ENCODE measurements around the gene NUDC.

Gene NUDC

DNA sequence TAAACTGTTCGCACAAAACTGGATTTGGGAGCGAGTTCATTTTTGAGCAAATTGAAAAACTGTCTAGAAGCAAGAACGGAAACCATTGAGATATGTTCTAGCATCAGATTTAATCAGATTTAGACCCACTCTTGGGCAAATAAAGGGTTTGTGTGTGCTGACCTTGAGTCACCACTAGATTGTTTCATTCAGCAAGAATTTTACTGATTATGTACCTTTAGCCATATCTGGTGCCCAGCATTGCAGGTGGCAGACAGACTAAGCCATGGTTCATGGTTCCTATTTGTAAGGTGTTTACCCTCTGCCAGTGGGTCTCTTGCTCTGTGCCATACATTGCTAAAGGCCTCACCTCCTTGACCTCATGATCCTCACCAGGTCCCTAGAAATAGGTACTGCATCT lies 1.4 kb downstream of the NUDC start:
- peaks cover 5% of the 10 kb centered on the region for H3K4me1 ChIP-seq (ENCODE audit: control insufficient read depth, low read depth, low read length)
- no peak for DNase-seq
- H3K4me2 ChIP-seq (ENCODE audit: low read length) = peak overlapping the region; percentile 43
- H3K4me3 ChIP-seq (ENCODE audit: low read length) = no peak overlapping the region
- peak overlapping the region; percentile 91 for H3K9ac ChIP-seq (ENCODE audit: low read length)
- H3K36me3 ChIP-seq (ENCODE audit: control insufficient read depth, insufficient read depth, low read length) = peaks cover 3% of the 10 kb centered on the region
- H2BK5ac ChIP-seq (ENCODE audit: low read length) = no peak overlapping the region
- H3K23ac ChIP-seq (ENCODE audit: low read length) = no peak overlapping the region
- H3K56ac ChIP-seq (ENCODE audit: low read length) = peak overlapping the region; percentile 98
- no peak overlapping the region for H2BK15ac ChIP-seq (replicated peaks; ENCODE audit: low read depth)
- peaks cover 31% of the 10 kb centered on the region for H3K79me2 ChIP-seq (ENCODE audit: control insufficient read depth, insufficient read depth, low read length)
- no peak overlapping the region for H3K27ac ChIP-seq (ENCODE audit: low read depth, low read length)
- H4K5ac ChIP-seq (ENCODE audit: low read length) = no peak overlapping the region
- peaks cover 16% of the 10 kb centered on the region for H3K79me1 ChIP-seq (ENCODE audit: low read length)
- H2BK120ac ChIP-seq (ENCODE audit: low read depth, low read length) = no peak overlapping the region
- H3K4ac ChIP-seq (ENCODE audit: low read depth, low read length) = peak overlapping the region; percentile 6
- no CpG with 5 or more reads among the region's 3 CpGs for WGBS (ENCODE audit: extremely low coverage, insufficient coverage, low lambda C conversion rate)
- H4K8ac ChIP-seq (ENCODE audit: low read depth, low read length) = no peak overlapping the region
- H2AK5ac ChIP-seq (ENCODE audit: low read length) = no peak overlapping the region
- H3K27me3 ChIP-seq (ENCODE audit: insufficient read depth, low read length, poor library complexity) = no peaks in the 10 kb centered on the region
- H3K18ac ChIP-seq (ENCODE audit: low read length) = no peak overlapping the region

DNA sequence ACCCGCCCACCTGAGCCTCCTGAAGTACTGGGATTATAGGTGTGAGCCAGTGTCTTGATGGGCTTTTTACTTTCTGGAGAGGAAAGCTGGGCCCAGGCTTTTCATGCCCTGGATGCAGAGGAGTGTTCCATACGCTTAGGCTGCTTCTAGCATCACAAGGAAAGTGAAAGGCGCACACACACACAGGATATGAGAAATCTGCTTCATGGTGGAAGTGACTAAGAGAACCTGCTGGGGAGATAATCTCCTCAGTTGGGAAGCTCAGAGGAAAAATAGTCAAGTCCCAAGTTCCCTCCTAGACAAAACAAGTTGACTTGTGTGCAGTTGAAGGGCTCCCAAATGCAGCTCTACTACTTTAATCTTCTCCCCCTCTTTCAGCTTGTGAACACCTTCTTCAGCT lies 2.2 kb downstream of the NUDC start:
- no peak overlapping the region for H3K27ac ChIP-seq (ENCODE audit: low read depth, low read length)
- no peak overlapping the region for H3K18ac ChIP-seq (ENCODE audit: low read length)
- H3K4me3 ChIP-seq (ENCODE audit: low read length) = no peak overlapping the region
- H2BK120ac ChIP-seq (ENCODE audit: low read depth, low read length) = no peak overlapping the region
- H3K27me3 ChIP-seq (ENCODE audit: insufficient read depth, low read length, poor library complexity) = no peaks in the 10 kb centered on the region
- H3K56ac ChIP-seq (ENCODE audit: low read length) = no peak overlapping the region
- peaks cover 3% of the 10 kb centered on the region for H3K36me3 ChIP-seq (ENCODE audit: control insufficient read depth, insufficient read depth, low read length)
- peaks cover 31% of the 10 kb centered on the region for H3K79me2 ChIP-seq (ENCODE audit: control insufficient read depth, insufficient read depth, low read length)
- H3K79me1 ChIP-seq (ENCODE audit: low read length) = peaks cover 16% of the 10 kb centered on the region
- no peak overlapping the region for H3K4ac ChIP-seq (ENCODE audit: low read depth, low read length)
- H3K23ac ChIP-seq (ENCODE audit: low read length) = no peak overlapping the region
- no peak overlapping the region for H3K4me2 ChIP-seq (ENCODE audit: low read length)
- no peak for DNase-seq
- H3K4me1 ChIP-seq (ENCODE audit: control insufficient read depth, low read depth, low read length) = peaks cover 5% of the 10 kb centered on the region
- H2BK5ac ChIP-seq (ENCODE audit: low read length) = no peak overlapping the region
- no CpG with 5 or more reads among the region's 3 CpGs for WGBS (ENCODE audit: extremely low coverage, insufficient coverage, low lambda C conversion rate)
- no peak overlapping the region for H2BK15ac ChIP-seq (replicated peaks; ENCODE audit: low read depth)
- no peak overlapping the region for H4K5ac ChIP-seq (ENCODE audit: low read length)
- H2AK5ac ChIP-seq (ENCODE audit: low read length) = no peak overlapping the region
- no peak overlapping the region for H4K8ac ChIP-seq (ENCODE audit: low read depth, low read length)
- H3K9ac ChIP-seq (ENCODE audit: low read length) = no peak overlapping the region

DNA sequence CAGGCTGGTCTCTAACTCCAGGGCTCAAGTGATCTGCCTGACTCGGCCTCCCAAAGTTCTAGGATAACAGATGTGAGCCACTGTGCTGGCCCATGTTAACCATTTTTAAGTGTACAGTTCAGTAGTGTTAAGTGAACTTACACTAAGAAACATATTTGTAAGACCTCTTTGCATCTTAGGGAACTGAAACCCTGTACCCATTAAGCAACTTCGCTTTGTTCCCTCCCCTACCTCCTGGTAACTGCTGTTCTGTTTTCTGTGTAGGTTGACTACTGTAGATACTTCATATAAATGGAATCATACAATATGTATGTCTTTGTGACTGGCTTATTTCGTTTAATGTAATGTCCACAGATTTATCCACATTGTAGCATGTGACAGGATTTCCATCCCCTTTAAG lies 11.0 kb downstream of the NUDC start:
- no peak overlapping the region for H3K4me3 ChIP-seq (ENCODE audit: low read length)
- H2BK120ac ChIP-seq (ENCODE audit: low read depth, low read length) = no peak overlapping the region
- H3K79me1 ChIP-seq (ENCODE audit: low read length) = peaks cover 10% of the 10 kb centered on the region
- H3K79me2 ChIP-seq (ENCODE audit: control insufficient read depth, insufficient read depth, low read length) = peaks cover 2% of the 10 kb centered on the region
- no CpG with 5 or more reads among the region's 3 CpGs for WGBS (ENCODE audit: extremely low coverage, insufficient coverage, low lambda C conversion rate)
- H4K5ac ChIP-seq (ENCODE audit: low read length) = no peak overlapping the region
- no peaks in the 10 kb centered on the region for H3K27me3 ChIP-seq (ENCODE audit: insufficient read depth, low read length, poor library complexity)
- no peak overlapping the region for H2AK5ac ChIP-seq (ENCODE audit: low read length)
- H3K9ac ChIP-seq (ENCODE audit: low read length) = no peak overlapping the region
- DNase-seq = no peak
- no peak overlapping the region for H3K18ac ChIP-seq (ENCODE audit: low read length)
- no peak overlapping the region for H3K23ac ChIP-seq (ENCODE audit: low read length)
- no peaks in the 10 kb centered on the region for H3K4me1 ChIP-seq (ENCODE audit: control insufficient read depth, low read depth, low read length)
- H2BK5ac ChIP-seq (ENCODE audit: low read length) = no peak overlapping the region
- H4K8ac ChIP-seq (ENCODE audit: low read depth, low read length) = no peak overlapping the region
- no peak overlapping the region for H3K4ac ChIP-seq (ENCODE audit: low read depth, low read length)
- H3K4me2 ChIP-seq (ENCODE audit: low read length) = no peak overlapping the region
- no peak overlapping the region for H3K56ac ChIP-seq (ENCODE audit: low read length)
- H3K36me3 ChIP-seq (ENCODE audit: control insufficient read depth, insufficient read depth, low read length) = no peaks in the 10 kb centered on the region
- H2BK15ac ChIP-seq (replicated peaks; ENCODE audit: low read depth) = no peak overlapping the region
- H3K27ac ChIP-seq (ENCODE audit: low read depth, low read length) = no peak overlapping the region

DNA sequence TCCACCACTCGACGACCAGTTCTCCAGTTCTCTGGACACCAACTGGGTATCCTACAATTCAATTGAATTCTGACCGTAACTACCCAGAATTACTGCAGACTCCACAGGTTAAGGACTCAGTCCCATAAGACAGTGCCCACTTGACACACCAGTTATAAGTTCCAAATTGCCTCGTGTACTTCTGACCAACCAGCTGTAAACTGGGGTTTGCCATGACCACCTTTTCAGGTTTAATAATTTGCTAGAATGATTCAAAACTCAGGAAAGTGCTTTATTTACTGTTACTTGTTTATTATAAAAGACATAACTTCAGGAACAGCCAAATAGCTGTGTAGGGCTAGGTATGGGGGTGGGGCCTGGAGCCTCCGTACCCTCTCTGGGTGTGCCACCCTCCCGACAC lies 15.3 kb downstream of the NUDC start:
- Histone ChIP-seq H4K5ac (ENCODE audit: low read length) (no peak overlapping the region), H3K79me2 (ENCODE audit: control insufficient read depth, insufficient read depth, low read length) (peaks cover 4% of the 10 kb centered on the region), H3K79me1 (ENCODE audit: low read length) (peaks cover 19% of the 10 kb centered on the region), H2BK5ac (ENCODE audit: low read length) (no peak overlapping the region), H4K8ac (ENCODE audit: low read depth, low read length) (no peak overlapping the region), H2BK120ac (ENCODE audit: low read depth, low read length) (no peak overlapping the region), H3K18ac (ENCODE audit: low read length) (no peak overlapping the region), H3K27me3 (ENCODE audit: insufficient read depth, low read length, poor library complexity) (no peaks in the 10 kb centered on the region), H3K23ac (ENCODE audit: low read length) (no peak overlapping the region), H2BK15ac (replicated peaks; ENCODE audit: low read depth) (no peak overlapping the region), H3K9ac (ENCODE audit: low read length) (no peak overlapping the region), H3K4ac (ENCODE audit: low read depth, low read length) (no peak overlapping the region), H3K4me2 (ENCODE audit: low read length) (no peak overlapping the region), H2AK5ac (ENCODE audit: low read length) (no peak overlapping the region), H3K36me3 (ENCODE audit: control insufficient read depth, insufficient read depth, low read length) (peaks cover 2% of the 10 kb centered on the region), H3K27ac (ENCODE audit: low read depth, low read length) (no peak overlapping the region), H3K56ac (ENCODE audit: low read length) (no peak overlapping the region), H3K4me3 (ENCODE audit: low read length) (no peak overlapping the region), H3K4me1 (ENCODE audit: control insufficient read depth, low read depth, low read length) (no peaks in the 10 kb centered on the region)
- WGBS (ENCODE audit: extremely low coverage, insufficient coverage, low lambda C conversion rate) = no CpG with 5 or more reads among the region's 6 CpGs
- DNase-seq = no peak

DNA sequence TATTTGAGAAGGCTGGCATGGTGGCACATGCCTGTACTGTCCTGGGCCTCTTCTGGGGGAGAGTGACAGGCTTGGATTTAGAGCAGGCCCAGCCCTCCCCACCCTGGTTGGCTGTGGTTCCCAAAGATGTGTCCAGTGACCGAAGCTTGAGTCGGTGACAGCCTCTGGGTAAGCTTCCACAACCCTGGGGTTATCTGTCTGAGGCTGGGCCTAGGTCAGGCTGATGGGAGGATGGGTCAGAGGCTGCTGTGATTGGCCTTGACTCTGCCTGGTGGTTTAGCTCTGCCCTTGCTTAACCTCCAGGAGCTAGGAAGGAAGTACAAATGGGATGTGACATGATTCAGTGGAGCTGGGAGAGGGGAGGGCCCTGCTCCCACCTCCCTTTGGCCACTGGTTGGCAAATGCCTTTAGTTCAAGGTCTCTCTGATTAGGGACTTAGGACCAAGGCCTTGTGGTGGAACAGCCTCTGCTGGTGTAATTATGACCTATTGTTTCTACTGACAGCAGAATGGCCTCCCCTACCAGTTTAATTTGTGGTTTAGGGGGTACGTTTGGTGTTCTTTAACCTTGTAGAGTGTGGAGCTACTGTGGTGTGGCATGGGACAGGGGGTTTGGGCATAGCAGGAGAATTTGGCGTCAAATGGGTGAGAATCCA lies 16.6 kb downstream of the NUDC start:
- no peak overlapping the region for H3K4ac ChIP-seq (ENCODE audit: low read depth, low read length)
- no peak overlapping the region for H2BK15ac ChIP-seq (replicated peaks; ENCODE audit: low read depth)
- no peaks in the 10 kb centered on the region for H3K27me3 ChIP-seq (ENCODE audit: insufficient read depth, low read length, poor library complexity)
- H2AK5ac ChIP-seq (ENCODE audit: low read length) = no peak overlapping the region
- no peak overlapping the region for H2BK120ac ChIP-seq (ENCODE audit: low read depth, low read length)
- no peak overlapping the region for H3K4me3 ChIP-seq (ENCODE audit: low read length)
- DNase-seq = no peak
- H3K56ac ChIP-seq (ENCODE audit: low read length) = no peak overlapping the region
- H3K79me2 ChIP-seq (ENCODE audit: control insufficient read depth, insufficient read depth, low read length) = peaks cover 4% of the 10 kb centered on the region
- H4K8ac ChIP-seq (ENCODE audit: low read depth, low read length) = no peak overlapping the region
- no peak overlapping the region for H3K23ac ChIP-seq (ENCODE audit: low read length)
- no CpG with 5 or more reads among the region's 4 CpGs for WGBS (ENCODE audit: extremely low coverage, insufficient coverage, low lambda C conversion rate)
- H3K9ac ChIP-seq (ENCODE audit: low read length) = no peak overlapping the region
- H3K4me1 ChIP-seq (ENCODE audit: control insufficient read depth, low read depth, low read length) = no peaks in the 10 kb centered on the region
- H2BK5ac ChIP-seq (ENCODE audit: low read length) = no peak overlapping the region
- H3K27ac ChIP-seq (ENCODE audit: low read depth, low read length) = no peak overlapping the region
- no peak overlapping the region for H3K4me2 ChIP-seq (ENCODE audit: low read length)
- peaks cover 17% of the 10 kb centered on the region for H3K79me1 ChIP-seq (ENCODE audit: low read length)
- H3K36me3 ChIP-seq (ENCODE audit: control insufficient read depth, insufficient read depth, low read length) = peaks cover 9% of the 10 kb centered on the region
- no peak overlapping the region for H4K5ac ChIP-seq (ENCODE audit: low read length)
- no peak overlapping the region for H3K18ac ChIP-seq (ENCODE audit: low read length)

DNA sequence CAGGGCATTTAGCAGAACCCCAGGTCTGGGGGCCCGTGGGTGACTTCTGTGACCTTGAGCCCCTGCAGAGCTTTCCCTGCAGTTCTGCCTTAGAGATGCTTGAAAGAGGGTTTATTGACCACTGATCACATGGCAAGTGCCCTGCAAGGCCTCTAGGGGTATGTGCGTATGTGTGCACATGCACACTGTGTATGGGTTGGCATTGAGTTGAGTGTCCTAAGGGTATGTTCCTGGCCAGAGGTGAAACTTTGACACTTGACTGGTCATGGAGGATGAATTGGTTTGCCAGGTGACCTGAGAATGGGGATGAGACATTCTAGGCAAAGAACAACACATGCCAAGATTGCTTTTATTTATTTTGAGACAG lies 17.1 kb downstream of the NUDC start:
- no peak overlapping the region for H3K9ac ChIP-seq (ENCODE audit: low read length)
- H2BK15ac ChIP-seq (replicated peaks; ENCODE audit: low read depth) = no peak overlapping the region
- peaks cover 17% of the 10 kb centered on the region for H3K79me1 ChIP-seq (ENCODE audit: low read length)
- no peak overlapping the region for H2BK5ac ChIP-seq (ENCODE audit: low read length)
- H3K27ac ChIP-seq (ENCODE audit: low read depth, low read length) = no peak overlapping the region
- H3K4me3 ChIP-seq (ENCODE audit: low read length) = no peak overlapping the region
- H3K36me3 ChIP-seq (ENCODE audit: control insufficient read depth, insufficient read depth, low read length) = peaks cover 11% of the 10 kb centered on the region
- no peak overlapping the region for H4K5ac ChIP-seq (ENCODE audit: low read length)
- H2BK120ac ChIP-seq (ENCODE audit: low read depth, low read length) = no peak overlapping the region
- no peaks in the 10 kb centered on the region for H3K4me1 ChIP-seq (ENCODE audit: control insufficient read depth, low read depth, low read length)
- H3K23ac ChIP-seq (ENCODE audit: low read length) = no peak overlapping the region
- WGBS (ENCODE audit: extremely low coverage, insufficient coverage, low lambda C conversion rate) = no CpG with 5 or more reads among the region's 2 CpGs
- no peak overlapping the region for H3K4ac ChIP-seq (ENCODE audit: low read depth, low read length)
- no peak overlapping the region for H4K8ac ChIP-seq (ENCODE audit: low read depth, low read length)
- H2AK5ac ChIP-seq (ENCODE audit: low read length) = no peak overlapping the region
- no peak overlapping the region for H3K4me2 ChIP-seq (ENCODE audit: low read length)
- H3K27me3 ChIP-seq (ENCODE audit: insufficient read depth, low read length, poor library complexity) = no peaks in the 10 kb centered on the region
- peaks cover 4% of the 10 kb centered on the region for H3K79me2 ChIP-seq (ENCODE audit: control insufficient read depth, insufficient read depth, low read length)
- no peak overlapping the region for H3K18ac ChIP-seq (ENCODE audit: low read length)
- DNase-seq = no peak
- no peak overlapping the region for H3K56ac ChIP-seq (ENCODE audit: low read length)
